NAMALWA (cell line): ENCODE measurements around the gene PPIB.
A peak's percentile ranks its signal among the peaks of the same experiment; 100 is the strongest.
"Not testable (repeated sequence)": the region's sequence is repeated elsewhere in the genome, so short reads cannot be mapped to it uniquely, and the experiment has no call there.

Source experiments
- DNase-seq: peaks from one replicate; pipeline ENCODE4 v3.0.0-alpha.2; 2015; ENCODE audit warnings: low spot score

Gene PPIB

GRCh38 chr15:64141798-64142512, 20.9 kb downstream of the PPIB start:
- DNase-seq = no peak

DNA sequence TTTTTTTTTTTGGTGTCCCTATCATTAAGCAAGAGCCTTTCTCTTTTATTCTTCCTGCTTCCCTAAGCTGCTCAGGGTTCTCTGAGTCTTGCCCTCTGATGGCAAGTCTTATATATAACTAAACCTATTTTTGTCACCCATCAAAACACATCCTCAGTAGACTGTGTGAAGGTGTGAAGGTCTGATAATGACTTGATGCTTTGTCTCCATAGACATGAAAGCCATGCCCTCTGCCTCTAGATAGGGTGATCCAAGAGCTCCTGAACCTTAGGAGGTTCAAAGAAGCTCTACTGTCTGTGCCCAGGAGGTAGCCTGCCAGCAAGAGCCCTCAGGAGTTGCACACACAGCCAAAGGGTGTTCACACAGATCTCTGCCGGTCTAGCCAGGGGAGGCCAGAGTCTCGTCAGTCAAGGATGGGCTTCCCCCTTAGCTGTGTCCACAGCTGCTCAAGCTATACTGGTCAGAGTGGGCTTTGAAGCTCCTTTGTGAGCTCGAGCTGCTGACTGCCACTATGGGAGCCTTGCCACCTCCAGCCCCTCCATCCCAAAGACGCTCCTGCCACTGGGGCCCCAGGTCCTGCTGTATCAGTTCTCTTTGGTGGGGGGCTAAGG, 24.4 kb downstream of the PPIB start:
- no peak for DNase-seq

DNA sequence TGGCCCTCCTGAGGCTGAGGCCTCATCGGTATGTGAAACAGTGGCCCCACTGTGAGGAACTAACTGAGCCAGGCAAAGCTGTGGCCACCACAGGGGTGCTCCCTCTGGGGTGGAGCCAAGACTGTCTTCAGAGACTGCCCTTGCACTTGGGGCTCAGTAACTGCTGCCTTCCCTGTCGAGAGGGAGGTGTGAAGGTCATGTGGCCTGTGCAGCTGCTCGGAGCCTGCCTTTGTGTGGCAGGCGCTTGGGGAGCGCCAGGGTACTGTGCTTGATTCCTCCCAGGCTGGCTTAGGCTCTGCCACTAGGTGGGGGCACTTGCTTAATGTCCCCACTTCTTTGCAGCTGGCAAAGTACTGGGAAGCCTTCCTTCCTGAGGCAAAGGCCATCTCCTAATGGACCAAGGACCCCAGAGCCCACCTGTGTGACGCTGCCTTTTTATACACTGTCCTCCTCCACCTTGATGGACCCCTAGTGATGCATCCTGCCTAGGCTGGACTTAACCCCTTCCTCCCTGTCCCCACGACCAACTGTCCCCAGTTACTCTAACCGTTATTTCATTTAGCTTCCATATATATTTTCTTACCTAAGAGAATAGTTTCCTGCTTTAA, 25.5 kb downstream of the PPIB start:
- peak; percentile 35 for DNase-seq

DNA sequence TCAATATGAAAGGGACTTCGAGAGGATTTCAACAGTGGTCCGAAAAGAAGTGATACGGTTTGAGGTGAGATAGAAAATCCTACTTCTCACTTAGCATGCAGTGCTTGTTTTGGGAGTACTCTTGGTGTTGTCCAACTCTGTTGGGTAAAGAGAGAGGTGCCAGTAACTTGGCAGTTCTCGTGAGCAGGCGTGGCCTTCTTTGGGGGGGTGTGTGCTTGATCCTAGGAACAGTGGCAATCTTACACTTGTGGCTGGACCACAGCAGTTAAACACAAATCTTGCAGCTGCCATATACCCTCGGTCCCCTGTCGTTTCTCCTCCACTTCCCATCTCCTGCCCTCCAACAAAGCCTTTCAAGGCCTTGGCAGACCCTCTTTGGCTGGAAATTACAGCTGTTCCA, 26.5 kb downstream of the PPIB start:
- DNase-seq = no peak

- DNase-seq = no peak
Observed at GRCh38 chr15:64134345-64134829, 28.4 kb downstream of the PPIB start.

DNA sequence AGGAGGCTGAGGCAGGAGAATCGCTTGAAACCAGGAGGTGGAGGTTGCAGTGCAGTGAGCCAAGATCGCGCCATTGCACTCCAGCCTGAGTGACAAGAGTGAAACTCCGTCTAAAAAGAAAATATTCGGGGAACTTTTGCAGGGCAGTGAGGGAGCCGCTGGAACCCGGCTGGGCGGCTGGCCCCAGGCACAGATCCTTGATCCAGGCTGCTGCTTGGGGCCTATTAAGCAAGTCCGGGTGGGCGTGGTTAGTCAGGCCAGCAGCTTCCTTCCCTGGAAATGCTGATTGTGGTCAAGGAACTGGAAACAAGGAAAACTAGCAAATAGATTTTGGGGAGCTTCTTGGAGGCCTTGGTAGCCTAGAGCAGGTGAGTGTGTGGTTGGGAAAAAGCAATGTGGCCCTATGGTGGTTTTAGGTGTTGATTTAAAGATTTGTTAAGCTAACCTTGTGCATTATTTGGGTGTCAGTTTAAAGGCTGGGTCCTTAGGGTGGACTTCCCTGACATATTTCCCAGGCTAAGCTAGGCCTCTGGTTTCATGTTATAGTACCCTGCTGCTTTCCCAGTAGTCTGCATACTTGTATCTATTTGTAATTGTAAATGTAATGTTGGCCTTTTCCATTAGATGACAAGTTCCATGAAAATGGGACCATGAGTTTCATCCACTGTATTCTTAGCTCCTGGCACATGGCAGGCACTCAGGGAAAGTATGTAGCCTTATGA, 29.0 kb downstream of the PPIB start:
- DNase-seq = no peak

- DNase-seq = no peak
Observed at GRCh38 chr15:64132217-64132616, 30.6 kb downstream of the PPIB start.

DNA sequence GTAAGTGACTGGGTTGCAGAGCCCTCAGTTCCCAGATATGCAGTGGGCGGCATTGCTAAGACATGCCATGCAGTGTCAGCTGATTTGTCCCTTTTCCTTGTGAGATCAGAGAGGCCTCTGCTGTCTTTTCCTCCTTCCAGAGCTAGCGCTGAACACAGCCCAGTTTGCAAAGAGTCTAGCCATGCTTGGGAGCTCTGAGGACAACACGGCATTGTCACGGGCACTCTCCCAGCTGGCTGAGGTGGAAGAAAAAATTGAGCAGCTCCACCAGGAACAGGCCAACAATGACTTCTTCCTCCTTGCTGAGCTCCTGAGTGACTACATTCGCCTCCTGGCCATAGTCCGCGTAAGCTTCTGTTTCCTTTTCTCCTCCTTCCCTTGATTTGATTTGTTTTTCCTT, 31.3 kb downstream of the PPIB start:
- DNase-seq = no peak

DNA sequence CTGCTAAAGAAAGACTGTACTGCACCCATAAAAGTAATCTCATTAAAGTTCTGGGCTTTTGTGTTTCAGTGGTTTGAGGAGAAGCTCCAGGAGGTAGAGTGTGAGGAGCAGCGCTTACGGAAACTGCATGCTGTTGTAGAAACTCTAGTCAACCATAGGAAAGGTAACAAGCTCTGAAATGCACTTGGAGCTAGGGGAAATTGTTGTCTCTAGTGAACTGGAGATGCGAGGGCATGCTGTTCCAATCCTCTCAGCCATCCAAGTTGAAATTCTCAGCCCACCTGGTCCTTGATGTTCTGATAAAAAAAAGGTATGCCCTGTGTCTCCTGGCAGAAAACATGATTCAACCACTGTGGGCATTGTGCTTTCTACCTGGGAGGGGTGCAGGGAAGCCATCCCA, 32.7 kb downstream of the PPIB start:
- no peak for DNase-seq

GRCh38 chr15:64127521-64128270, 35.1 kb downstream of the PPIB start:
- no peak for DNase-seq

GRCh38 chr15:64125978-64126377, 36.8 kb downstream of the PPIB start:
- DNase-seq = no peak

GRCh38 chr15:64122936-64123351, 39.9 kb downstream of the PPIB start:
- DNase-seq = no peak

- DNase-seq = no peak
Observed at GRCh38 chr15:64122444-64122843, 40.4 kb downstream of the PPIB start.

DNA sequence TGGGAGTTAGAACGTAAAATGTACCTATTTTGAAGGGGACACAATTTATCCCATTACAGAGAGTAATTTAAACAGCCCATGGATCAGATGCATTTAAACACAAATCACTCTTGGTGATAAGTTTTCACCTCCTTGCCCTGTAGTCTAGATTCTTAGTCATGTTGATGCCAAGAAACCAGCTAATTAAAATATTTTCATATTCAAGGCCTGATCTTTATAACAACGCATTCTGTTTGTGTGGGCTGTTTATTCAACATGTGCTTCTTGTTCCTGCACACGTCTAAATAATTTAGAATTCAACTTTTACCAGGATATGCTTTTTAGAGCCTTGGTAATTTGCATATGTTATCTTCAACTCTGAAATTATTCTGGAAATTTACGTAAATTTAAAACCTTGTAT, 41.2 kb downstream of the PPIB start:
- no peak for DNase-seq

GRCh38 chr15:64120322-64120721, 42.5 kb downstream of the PPIB start:
- not testable (repeated sequence) for DNase-seq

GRCh38 chr15:64117759-64118487, 44.9 kb downstream of the PPIB start:
- no peak for DNase-seq

GRCh38 chr15:64112904-64113303, 49.9 kb downstream of the PPIB start:
- DNase-seq = no peak

- DNase-seq = no peak
Observed at GRCh38 chr15:64112073-64112772, 50.6 kb downstream of the PPIB start.

DNA sequence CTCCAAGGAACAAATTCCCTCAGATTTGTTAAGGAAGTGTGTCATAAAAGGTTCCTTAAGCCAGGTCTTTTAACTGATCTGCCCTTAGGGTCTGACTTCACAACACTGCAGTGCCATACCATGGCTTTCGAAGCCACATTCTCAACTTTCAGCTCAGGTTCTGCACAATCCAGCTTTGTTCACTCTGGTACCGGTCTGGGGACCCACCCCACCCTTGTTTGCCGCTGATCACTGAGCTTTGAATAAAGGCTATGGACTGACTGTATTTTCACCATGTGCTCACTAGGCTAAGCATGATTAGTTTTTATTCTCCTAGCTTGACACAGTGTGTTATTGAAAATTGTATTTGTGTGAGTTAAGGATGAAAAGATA, 51.2 kb downstream of the PPIB start:
- DNase-seq = no peak

DNA sequence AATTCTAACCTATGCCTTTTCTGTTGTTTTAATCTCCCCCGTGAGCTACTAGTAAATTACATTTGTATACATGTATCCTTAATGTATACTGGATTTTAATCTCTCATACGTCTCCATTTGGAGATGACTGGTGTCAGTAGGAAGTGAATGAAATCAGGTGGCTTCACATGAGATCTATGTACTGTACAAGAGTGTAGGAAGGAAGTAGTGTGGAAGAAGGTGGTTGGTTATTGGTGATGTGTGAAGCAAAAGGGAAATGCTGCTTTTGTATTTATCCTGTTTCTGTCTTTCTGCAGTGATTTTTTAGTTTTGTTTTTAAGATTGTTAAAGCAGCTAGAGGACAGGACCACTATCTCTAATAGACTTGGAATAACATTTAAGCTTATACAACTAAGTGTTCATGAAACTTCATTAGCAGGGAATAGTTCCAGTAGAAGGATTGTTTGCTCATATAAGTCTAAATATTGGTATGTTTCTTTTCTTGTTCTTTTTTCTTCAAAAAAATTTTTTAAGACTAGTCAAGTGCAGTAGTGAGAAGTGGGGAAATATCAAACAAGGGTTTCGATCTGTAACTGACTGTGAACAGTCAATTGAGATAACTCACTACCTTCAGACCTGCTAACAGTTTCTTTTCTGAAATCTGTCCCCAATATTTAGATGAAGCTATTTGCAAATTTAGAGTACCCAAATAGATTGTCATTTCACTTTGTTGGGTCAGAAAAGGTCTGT, 51.7 kb downstream of the PPIB start:
- no peak for DNase-seq
